IMR-90 (cell line): ENCODE measurements around the gene FKBP6.

Experiments used
- BHLHE40 ChIP-seq: fragments of 150-350 bp; IDR thresholded peaks from 2 replicates; pipeline ENCODE4 v1.6.1; 2016; ENCODE audit warnings: mild to moderate bottlenecking, low read depth, low read length
- CEBPB ChIP-seq: IDR thresholded peaks from 2 replicates; pipeline ENCODE4 v1.6.1; 2012; ENCODE audit warnings: low read depth, low read length, improper control_type of control experiment
- CHD1 ChIP-seq: IDR thresholded peaks from 2 replicates; pipeline ENCODE4 v1.6.1; 2012; ENCODE audit warnings: low read depth, low read length, improper control_type of control experiment
- FOS ChIP-seq: fragments of 150-350 bp; IDR thresholded peaks from 2 replicates; pipeline ENCODE4 v1.6.1; 2016; ENCODE audit warnings: low read depth, low read length
- MXI1 ChIP-seq: IDR thresholded peaks from 2 replicates; pipeline ENCODE4 v1.6.1; 2012; ENCODE audit warnings: low read depth, mild to moderate bottlenecking, low read length, moderate library complexity, borderline replicate concordance
- NFE2L2 ChIP-seq: fragments of 150-350 bp; IDR thresholded peaks from 2 replicates; pipeline ENCODE4 v1.6.1; 2016; ENCODE audit warnings: low read depth, mild to moderate bottlenecking, low read length
- POLR2A ChIP-seq: IDR thresholded peaks from 2 replicates; pipeline ENCODE4 v1.6.1; 2012; ENCODE audit warnings: mild to moderate bottlenecking, low read depth, low read length
- RAD21 ChIP-seq: IDR thresholded peaks from 2 replicates; pipeline ENCODE4 v1.6.1; 2012; ENCODE audit warnings: low read length, improper control_type of control experiment
- SMC3 ChIP-seq: fragments of 150-350 bp; IDR thresholded peaks from 2 replicates; pipeline ENCODE4 v1.6.1; 2016; ENCODE audit warnings: low read depth, mild to moderate bottlenecking, antibody characterized with exemption, low read length, moderate library complexity
- USF2 ChIP-seq: fragments of 150-350 bp; IDR thresholded peaks from 2 replicates; pipeline ENCODE4 v1.6.1; 2017; ENCODE audit warnings: mild to moderate bottlenecking, antibody characterized with exemption, low read length, low read depth
- TF ChIP-seq, protein P1 (sequence below): conservative IDR thresholded peaks from 2 replicates; pipeline ENCODE4 v1.5.1; 2012; ENCODE audit warnings: mild to moderate bottlenecking, low read depth, low read length, improper control_type of control experiment

- TF ChIP-seq, protein P1, sequence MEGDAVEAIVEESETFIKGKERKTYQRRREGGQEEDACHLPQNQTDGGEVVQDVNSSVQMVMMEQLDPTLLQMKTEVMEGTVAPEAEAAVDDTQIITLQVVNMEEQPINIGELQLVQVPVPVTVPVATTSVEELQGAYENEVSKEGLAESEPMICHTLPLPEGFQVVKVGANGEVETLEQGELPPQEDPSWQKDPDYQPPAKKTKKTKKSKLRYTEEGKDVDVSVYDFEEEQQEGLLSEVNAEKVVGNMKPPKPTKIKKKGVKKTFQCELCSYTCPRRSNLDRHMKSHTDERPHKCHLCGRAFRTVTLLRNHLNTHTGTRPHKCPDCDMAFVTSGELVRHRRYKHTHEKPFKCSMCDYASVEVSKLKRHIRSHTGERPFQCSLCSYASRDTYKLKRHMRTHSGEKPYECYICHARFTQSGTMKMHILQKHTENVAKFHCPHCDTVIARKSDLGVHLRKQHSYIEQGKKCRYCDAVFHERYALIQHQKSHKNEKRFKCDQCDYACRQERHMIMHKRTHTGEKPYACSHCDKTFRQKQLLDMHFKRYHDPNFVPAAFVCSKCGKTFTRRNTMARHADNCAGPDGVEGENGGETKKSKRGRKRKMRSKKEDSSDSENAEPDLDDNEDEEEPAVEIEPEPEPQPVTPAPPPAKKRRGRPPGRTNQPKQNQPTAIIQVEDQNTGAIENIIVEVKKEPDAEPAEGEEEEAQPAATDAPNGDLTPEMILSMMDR: no peak
- TF ChIP-seq SMC3 (no peak), BHLHE40 (no peak), POLR2A (no peak), RAD21 (no peak), CEBPB (no peak), FOS (no peak), NFE2L2 (no peak), USF2 (no peak), CHD1 (no peak), MXI1 (no peak)
Measured at GRCh38 chr7:73354196-73354595, 26.2 kb downstream of the FKBP6 start.
